NCI-H1092 treated with DMSO at 0.1 percent for 48 hours (cell line): ENCODE measurements around the gene SP5.
"Not testable (repeated sequence)": the region's sequence is repeated elsewhere in the genome, so short reads cannot be mapped to it uniquely, and the experiment has no call there.

Experiments used
- DNase-seq: peaks from one replicate; lab custom pipeline; 2025; lab: John Stamatoyannopoulos, UW

SP5 gene

GRCh38 chr2:170715062-170715931, at the start of gene SP5:
Gene SP5 (plus strand): TSS chr2:170715337. CDS start chr2:170715513, 176 bp downstream.
- DNase-seq: peak; percentile 44

- no peak for DNase-seq
Observed at GRCh38 chr2:170665743-170666142, 49.4 kb upstream of the SP5 start.

- DNase-seq: no peak
Observed at GRCh38 chr2:170669909-170670308, 45.2 kb upstream of the SP5 start.

DNA sequence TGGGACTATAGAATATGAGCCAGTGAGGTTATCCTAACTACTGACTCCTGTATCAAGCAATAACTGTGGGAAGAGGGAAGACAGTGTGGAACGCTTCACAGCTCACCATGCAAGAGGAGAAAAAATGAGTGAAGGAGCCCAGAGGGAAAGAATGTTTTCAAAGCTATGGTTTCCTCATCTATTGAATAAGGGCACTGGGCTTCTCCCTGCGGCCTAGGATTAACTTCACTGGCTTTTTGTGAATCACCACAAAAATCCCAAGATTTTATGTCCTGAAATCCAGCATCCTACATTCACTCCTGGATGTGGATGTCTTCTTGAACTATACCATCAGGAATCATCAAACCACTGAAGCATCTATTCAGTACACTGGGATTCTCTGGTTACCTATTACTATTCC, 44.5 kb upstream of the SP5 start:
- no peak for DNase-seq

DNA sequence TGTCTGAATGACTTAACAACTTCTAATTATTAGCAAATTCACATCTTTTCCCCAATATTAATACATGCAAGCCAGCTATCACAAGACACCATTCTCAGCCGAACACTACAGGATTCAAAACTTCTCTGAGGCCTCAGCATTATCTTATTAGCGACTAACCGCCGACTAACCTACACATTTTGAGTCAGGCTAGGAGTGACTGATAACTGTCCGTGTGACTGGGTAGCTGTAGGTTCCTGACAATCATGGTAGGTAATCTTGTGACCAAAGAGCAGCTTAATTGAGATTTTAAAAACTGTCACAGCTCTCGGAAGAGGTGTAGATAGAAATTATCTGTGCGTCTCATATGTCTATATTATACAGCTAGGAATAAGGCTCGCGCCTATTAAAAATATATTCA, 44.1 kb upstream of the SP5 start:
- no peak for DNase-seq

DNA sequence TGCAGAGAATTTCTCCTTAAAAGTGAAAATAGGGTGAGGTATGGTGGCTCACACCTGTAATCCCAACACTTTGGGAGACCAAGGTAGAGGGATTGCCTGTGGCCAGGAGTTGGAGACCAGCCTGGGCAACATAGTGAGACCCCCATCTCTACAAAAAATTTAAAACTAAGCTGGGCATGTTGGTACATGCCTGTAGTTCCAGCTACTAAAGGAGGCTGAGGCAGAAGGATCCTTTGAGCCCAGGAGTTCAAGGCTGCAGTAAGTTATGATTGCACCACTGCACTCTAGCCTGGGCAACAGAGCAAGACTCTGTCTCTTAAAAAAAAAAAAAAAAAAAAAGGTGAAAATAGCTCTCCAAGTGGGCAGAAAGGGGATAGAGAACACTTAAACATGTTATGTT, 40.9 kb upstream of the SP5 start:
- DNase-seq: not testable (repeated sequence)

DNA sequence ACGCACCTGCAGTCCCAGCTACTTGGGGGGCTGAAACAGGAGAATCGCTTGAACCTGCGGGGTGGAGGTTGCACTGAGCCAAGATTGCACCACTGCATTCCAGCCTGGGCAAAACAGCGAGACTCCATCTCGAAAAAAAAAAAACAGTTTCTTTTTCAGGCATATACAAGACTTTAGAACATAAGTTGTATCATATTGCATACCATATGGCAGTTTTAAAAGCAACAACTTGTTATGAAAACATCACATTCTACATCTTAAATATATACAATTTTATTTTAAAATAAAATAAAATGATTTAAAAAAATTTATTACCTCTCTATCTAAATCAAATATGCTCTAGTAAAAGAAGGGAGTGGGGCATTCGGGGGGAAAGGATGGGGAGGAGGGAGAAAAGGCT, 39.4 kb upstream of the SP5 start:
- DNase-seq: no peak

DNA sequence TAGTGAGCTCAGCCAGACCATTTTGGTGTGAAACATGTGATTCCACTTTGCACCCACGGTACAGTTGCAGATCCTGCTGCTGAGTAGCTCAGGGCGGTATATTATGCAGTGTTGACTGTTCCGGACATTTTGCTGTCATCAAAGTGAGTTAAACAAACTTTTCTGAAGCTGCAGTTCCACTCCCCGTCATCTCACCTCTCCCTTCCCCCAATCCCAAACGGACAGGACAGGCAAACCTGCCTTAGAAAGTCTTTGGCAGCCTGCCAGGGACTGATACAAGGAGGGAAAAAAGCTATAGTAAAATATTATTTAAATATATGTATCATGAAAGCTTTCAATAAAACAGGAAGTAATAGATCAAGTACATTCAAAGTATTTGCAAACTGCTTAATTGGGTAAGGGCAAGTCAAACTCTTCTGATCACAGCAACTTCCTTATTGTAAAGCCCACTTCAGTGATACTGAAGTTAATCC, 35.5 kb upstream of the SP5 start:
- DNase-seq: no peak

DNA sequence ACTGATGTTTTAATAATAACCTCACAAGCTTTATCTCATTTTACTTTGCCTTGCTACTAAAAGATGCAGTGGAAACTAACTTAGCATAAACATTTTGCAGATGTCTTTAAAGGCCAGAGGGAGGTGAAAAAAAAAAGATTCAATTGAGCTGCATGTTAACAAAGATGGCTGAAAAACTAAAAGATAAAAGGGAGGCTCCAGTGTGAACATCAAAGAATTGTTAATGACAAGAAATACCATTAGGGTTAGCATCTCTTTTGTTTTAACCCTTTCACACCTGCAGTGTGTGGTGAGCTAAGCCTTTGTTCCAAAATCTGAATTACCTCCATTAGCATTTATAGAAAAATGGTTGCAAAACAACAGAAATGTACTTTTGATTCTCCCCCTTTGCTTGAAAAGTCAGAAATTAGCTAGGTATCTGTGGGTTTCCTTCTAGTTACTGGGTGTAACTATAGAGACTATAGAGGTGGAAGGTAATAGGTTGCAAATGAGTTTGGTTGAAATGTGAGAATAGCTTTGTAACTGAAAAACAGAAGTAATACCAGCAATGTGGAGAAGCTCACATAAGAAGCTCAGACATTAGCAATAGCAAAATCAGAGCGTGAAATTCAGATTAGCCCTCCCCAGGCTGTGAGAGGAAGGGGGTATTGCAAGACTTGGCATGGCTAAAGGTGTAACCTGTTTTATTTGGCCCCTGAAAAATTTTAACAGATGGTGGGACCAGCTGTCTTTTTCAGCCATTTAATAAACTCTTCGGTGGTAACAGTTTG, 34.8 kb upstream of the SP5 start:
- no peak for DNase-seq

- no peak for DNase-seq
Observed at GRCh38 chr2:170681311-170681710, 33.8 kb upstream of the SP5 start.

DNA sequence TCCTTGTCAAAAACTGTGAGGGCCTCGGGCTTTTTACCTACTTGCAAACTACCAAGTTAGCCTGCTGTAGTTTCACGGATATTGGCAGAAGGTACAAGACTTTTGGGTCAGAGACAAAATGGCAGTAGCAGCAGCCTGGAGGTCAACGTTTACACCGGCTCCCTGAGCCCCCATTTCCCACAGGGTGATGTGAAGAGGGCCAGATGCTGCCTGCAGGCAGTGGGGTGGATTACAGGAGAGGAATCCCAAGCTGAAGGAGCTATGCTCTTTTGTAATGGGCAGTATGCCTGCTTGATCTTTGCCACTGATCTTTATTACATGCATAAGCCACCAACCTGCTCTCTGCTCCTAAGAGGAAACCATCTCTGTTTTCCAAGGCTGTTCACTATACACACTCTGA, 29.5 kb upstream of the SP5 start:
- no peak for DNase-seq

- DNase-seq: no peak
Observed at GRCh38 chr2:170689481-170689880, 25.7 kb upstream of the SP5 start.

GRCh38 chr2:170690640-170691039, 24.5 kb upstream of the SP5 start:
- no peak for DNase-seq

GRCh38 chr2:170694316-170694715, 20.8 kb upstream of the SP5 start:
- no peak for DNase-seq

DNA sequence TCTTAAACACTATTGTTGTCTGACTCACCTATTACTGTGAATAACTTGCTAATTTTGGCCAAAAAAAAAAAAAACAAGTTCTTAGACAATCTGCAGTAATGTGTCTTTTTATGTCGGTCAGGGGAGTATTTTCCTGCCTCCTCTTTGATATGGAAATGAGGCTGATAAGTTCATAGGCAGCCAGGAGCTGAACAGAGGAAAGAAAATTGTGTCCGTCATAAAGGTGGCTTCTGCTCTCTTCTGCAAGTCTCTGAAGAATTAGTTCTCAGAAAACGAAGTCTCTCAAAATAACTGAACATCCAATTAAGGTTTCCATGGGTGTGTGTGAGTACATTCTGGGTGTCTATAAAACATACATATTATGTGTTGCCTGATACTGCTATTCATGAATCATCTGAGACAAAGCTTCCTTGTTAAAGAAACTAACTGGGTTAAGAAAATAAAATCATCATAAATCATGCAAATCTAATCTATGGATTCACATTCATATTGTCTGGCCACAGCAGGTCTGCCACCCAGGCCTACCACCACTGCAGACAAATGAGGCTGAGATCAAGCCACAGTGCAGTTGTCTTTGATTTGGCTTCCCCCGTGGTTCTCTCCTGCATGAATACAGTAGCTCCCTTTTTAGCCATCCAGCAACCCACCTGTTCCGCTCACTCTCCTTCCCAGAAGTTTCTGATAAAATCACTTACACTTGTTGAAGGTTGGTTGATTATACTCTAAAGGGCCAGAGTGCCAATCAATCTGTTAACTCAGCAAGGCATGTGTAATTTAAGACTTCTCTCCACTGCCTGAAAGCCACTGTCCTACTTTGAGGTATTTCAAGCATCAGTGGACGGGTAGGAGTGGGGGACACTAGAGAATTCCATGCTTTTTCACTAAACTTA, 19.4 kb upstream of the SP5 start:
- no peak for DNase-seq

DNA sequence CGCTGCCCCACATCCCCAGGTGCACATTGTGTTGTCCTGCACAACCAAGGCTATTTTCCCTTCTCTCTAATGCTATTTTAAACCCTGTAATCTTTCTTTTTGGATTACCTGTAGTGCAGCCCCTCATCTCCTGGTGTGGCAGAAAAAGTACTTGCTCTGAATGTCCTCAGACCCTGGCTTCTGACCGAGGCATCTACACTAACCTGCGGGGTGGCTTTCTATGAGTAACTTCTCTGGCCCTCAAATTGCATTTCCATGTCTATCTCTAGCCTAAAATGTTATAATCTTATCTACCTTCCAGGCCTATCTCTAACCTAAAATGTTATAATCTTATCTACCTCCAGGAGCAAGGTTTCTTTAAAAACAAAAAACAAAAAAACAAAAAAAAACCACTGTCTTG, 18.2 kb upstream of the SP5 start:
- no peak for DNase-seq

GRCh38 chr2:170701011-170701410, 14.1 kb upstream of the SP5 start:
- DNase-seq: no peak

DNA sequence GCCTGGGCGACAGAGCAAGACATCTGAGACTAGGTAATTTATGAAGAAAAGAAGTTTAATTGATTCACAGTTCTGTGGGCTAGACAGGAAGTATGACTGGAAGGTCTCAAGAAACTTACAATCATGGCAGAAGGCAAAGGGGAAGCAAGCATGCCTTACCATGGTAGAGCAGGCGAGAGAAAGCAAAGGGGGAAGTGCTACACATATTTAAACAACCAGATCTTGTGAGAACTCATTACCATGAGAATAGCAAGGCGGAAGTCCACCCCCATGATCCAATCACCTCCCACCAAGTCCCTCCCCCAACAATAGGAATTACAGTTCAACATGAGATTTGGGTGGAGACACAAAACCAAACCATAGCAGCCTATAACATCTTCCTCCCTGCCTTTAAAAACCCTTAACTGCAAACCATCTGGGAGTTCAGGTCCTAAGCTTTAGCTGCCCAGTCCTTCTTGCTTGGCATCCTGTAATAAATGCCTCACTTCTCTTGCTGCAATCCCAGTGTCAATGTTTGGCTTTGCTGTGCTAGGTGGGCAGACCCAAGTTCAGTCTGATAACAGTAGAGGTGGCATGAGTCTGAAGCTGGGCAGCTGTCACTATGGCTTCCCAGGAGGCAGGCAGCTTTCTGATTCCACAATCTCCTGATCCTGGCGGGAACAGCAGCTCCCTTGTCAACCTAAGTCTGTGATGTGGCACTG, 11.2 kb upstream of the SP5 start:
- no peak for DNase-seq

DNA sequence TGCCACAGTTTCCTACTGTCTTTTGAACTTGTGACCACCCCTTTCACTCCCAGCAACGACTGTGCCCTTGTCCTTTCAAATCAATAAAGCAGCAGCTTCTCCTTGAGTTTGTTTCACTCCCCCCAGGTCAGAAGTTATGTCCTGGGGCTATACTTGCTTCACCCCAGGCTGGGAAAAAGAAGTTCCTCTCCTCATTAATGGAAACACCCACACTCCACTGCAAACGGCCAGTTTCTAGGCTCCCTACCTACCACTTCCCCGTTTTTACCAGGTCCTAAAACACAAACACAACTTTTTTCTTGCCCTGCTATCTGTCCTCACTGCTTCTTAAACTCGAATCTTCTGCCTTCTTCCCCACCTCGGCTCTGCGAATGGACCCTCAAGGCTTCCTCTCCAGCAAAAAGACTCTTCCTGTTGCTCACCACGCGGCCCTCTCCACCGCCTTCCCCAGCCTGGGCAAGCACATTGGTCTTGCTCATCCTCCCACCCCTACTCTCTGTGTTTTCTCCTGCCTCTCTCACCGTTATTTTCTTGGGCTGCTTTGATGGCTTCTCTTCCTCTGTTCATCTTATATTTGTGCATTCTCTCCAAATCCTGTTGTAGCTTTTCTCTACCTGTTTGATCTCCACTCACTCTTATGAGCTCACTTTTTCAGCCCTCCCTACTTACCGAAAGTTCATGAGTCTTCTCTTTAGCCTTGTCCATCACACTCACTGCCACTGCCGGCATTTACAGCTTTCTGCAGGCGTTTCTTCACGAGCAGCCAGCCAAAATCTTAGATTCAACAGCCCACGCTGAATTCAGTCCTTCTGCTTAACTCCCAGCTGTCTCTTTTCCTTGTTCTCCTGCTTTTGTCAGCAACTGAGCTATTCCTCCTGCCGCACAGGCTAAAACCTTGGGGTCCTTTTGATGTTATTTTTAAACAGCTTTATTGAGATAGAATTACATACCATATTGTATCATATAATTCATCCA, 7.0 kb upstream of the SP5 start:
- no peak for DNase-seq

- no peak for DNase-seq
Observed at GRCh38 chr2:170710609-170710979, 4.5 kb upstream of the SP5 start.
